Measurements from ENCODE around the gene LIMS2. TPM values are rescaled to one million over a fixed set of nuclear protein-coding genes. Genes with fewer than 3 reads are reported as not detected.

Gene LIMS2
- polyA plus RNA-seq, 1 donor = 15.5 TPM

Other genes starting within 250 kb of the LIMS2 start
- 86.2 TPM for gene IWS1, start 149.0 kb downstream of the LIMS2 start, polyA plus RNA-seq (ENCODE audit: insufficient read length)
- 22.8 TPM for gene MYO7B, start 139.8 kb downstream of the LIMS2 start, polyA plus RNA-seq (ENCODE audit: insufficient read length)
- gene GPR17, start 29.4 kb downstream of the LIMS2 start, polyA plus RNA-seq (ENCODE audit: insufficient read length) = 0.85 TPM
- not detected for gene SFT2D3, start 26.0 kb upstream of the LIMS2 start, polyA plus RNA-seq (ENCODE audit: insufficient read length)
- gene WDR33, start 135.6 kb upstream of the LIMS2 start, polyA plus RNA-seq (ENCODE audit: insufficient read length) = 62.3 TPM
- gene POLR2D, start 182.6 kb upstream of the LIMS2 start, polyA plus RNA-seq (ENCODE audit: insufficient read length) = 41.8 TPM
- gene AMMECR1L, start 210.4 kb upstream of the LIMS2 start, polyA plus RNA-seq (ENCODE audit: insufficient read length) = 28.9 TPM

Data from left kidney (tissue), 1 donor.